ENCODE data around the gene SCYGR1. TPM values are rescaled to one million over a fixed set of nuclear protein-coding genes. Genes with fewer than 3 reads are reported as not detected.

SCYGR1 gene
- total RNA-seq, 4 donors from 2014 or later = not detected

- 75 to 78% methylated on average over 7 to 8 of the region's 8 CpGs for WGBS, 2 donors (ENCODE audit: low coverage in 1 of 2)
These were observed 10.0 kb downstream of the SCYGR1 start for GRCh38 chr2:227377467-227378351.

GRCh38 chr2:227376656-227377396, 10.9 kb downstream of the SCYGR1 start:
- Histone ChIP-seq H3K36me3 (no peaks in the 10 kb centered on the region), H3K27me3 (peaks cover 21% of the 10 kb centered on the region), H3K27ac (no peak overlapping the region), H3K4me1 (no peaks in the 10 kb centered on the region), H3K9me3 (no peaks in the 10 kb centered on the region), H3K4me3 (no peak overlapping the region)
- 57 to 62% methylated on average over 9 of the region's 9 CpGs for WGBS, 2 donors (ENCODE audit: low coverage in 1 of 2)
- no peak for ATAC-seq
- TF ChIP-seq CTCF (IDR thresholded peaks at IDR 0.05) (no peak), EP300 (IDR thresholded peaks at IDR 0.05) (no peak), POLR2A (IDR thresholded peaks at IDR 0.05) (no peak), POLR2AphosphoS5 (IDR thresholded peaks at IDR 0.05) (no peak)

More at GRCh38 chr2:227377467-227378351, 10.0 kb downstream of the SCYGR1 start:
- Histone ChIP-seq H3K4me3 (no peak overlapping the region), H3K27me3 (peaks cover 27% of the 10 kb centered on the region), H3K4me1 (no peaks in the 10 kb centered on the region), H3K36me3 (no peaks in the 10 kb centered on the region), H3K9me3 (no peaks in the 10 kb centered on the region), H3K27ac (no peak overlapping the region)
- TF ChIP-seq POLR2AphosphoS5 (IDR thresholded peaks at IDR 0.05) (no peak), POLR2A (IDR thresholded peaks at IDR 0.05) (no peak)
- no peak for ATAC-seq

- Histone ChIP-seq H3K4me1 (no peaks in the 10 kb centered on the region), H3K9me3 (no peaks in the 10 kb centered on the region), H3K27me3 (peaks cover 8% of the 10 kb centered on the region), H3K4me3 (no peak overlapping the region), H3K36me3 (no peaks in the 10 kb centered on the region), H3K27ac (no peak overlapping the region)
- no peak for TF ChIP-seq POLR2A (IDR thresholded peaks at IDR 0.05)
- no peak for TF ChIP-seq POLR2AphosphoS5 (IDR thresholded peaks at IDR 0.05)
- TF ChIP-seq EP300 (IDR thresholded peaks at IDR 0.05) = no peak
- no peak for TF ChIP-seq CTCF (IDR thresholded peaks at IDR 0.05)
- no peak for ATAC-seq
- WGBS, 2 donors (ENCODE audit: low coverage in 1 of 2) = 45 to 50% methylated on average over 6 of the region's 6 CpGs
These were observed 13.6 kb downstream of the SCYGR1 start for GRCh38 chr2:227374158-227374557.

GRCh38 chr2:227373389-227373788, 14.4 kb downstream of the SCYGR1 start:
- Histone ChIP-seq H3K9me3 (no peaks in the 10 kb centered on the region), H3K27me3 (peaks cover 8% of the 10 kb centered on the region), H3K4me1 (no peaks in the 10 kb centered on the region), H3K27ac (no peak overlapping the region), H3K36me3 (no peaks in the 10 kb centered on the region), H3K4me3 (no peak overlapping the region)
- 86 to 90% methylated on average over 3 to 8 of the region's 10 CpGs for WGBS, 2 donors (ENCODE audit: low coverage in 1 of 2)
- TF ChIP-seq EP300 (IDR thresholded peaks at IDR 0.05) = no peak
- TF ChIP-seq POLR2A (IDR thresholded peaks at IDR 0.05) = no peak
- no peak for TF ChIP-seq POLR2AphosphoS5 (IDR thresholded peaks at IDR 0.05)
- no peak for TF ChIP-seq CTCF (IDR thresholded peaks at IDR 0.05)
- no peak for ATAC-seq

GRCh38 chr2:227370791-227371312, 16.9 kb downstream of the SCYGR1 start:
- TF ChIP-seq CTCF (IDR thresholded peaks at IDR 0.05) (no peak), EP300 (IDR thresholded peaks at IDR 0.05) (no peak), POLR2AphosphoS5 (IDR thresholded peaks at IDR 0.05) (peak; percentile 33), POLR2A (IDR thresholded peaks at IDR 0.05) (no peak)
- H3K4me3 ChIP-seq = no peak overlapping the region
- WGBS, 2 donors (ENCODE audit: low coverage in 1 of 2) = 76 to 79% methylated on average over 8 to 9 of the region's 9 CpGs
- peaks cover 8% of the 10 kb centered on the region for H3K27me3 ChIP-seq
- peak; percentile 60 for ATAC-seq
- no peaks in the 10 kb centered on the region for H3K36me3 ChIP-seq
- H3K4me1 ChIP-seq = peaks cover 0 to 9% (median 4%) of the 10 kb centered on the region in 3 donors
- H3K27ac ChIP-seq = no peak overlapping the region
- no peaks in the 10 kb centered on the region for H3K9me3 ChIP-seq

Measured in gastroesophageal sphincter (tissue), 4 donors.